Iris pigment epithelial cell (primary cell): ENCODE measurements around the gene CENPF.
"Not testable (repeated sequence)": the region's sequence is repeated elsewhere in the genome, so short reads cannot be mapped to it uniquely, and the experiment has no call there.

Experiments
- DNase-seq: peaks from one replicate; pipeline ENCODE4 v3.0.0-alpha.2; 2011; ENCODE audit warnings: low read depth

Gene CENPF

GRCh38 chr1:214658785-214659184 is 55.8 kb downstream of the CENPF start:
- peak; percentile 51 for DNase-seq

- no peak for DNase-seq
Observed at GRCh38 chr1:214660190-214660589, 57.2 kb downstream of the CENPF start.

GRCh38 chr1:214660900-214661299 is 57.9 kb downstream of the CENPF start:
- DNase-seq: peak; percentile 94

- no peak for DNase-seq
Observed at GRCh38 chr1:214662223-214662785, 59.3 kb downstream of the CENPF start.

- peak; percentile 67 for DNase-seq
Observed at GRCh38 chr1:214664651-214665433, 61.8 kb downstream of the CENPF start.

GRCh38 chr1:214665606-214666110 is 62.7 kb downstream of the CENPF start:
- peak; percentile 77 for DNase-seq

GRCh38 chr1:214666674-214667073 is 63.7 kb downstream of the CENPF start:
- no peak for DNase-seq

- DNase-seq: peak; percentile 79
Observed at GRCh38 chr1:214670098-214670497, 67.1 kb downstream of the CENPF start.

GRCh38 chr1:214673029-214673428 is 70.0 kb downstream of the CENPF start:
- not testable (repeated sequence) for DNase-seq

- DNase-seq: no peak
Observed at GRCh38 chr1:214673576-214673975, 70.6 kb downstream of the CENPF start.

GRCh38 chr1:214675524-214675923 is 72.5 kb downstream of the CENPF start:
- DNase-seq: not testable (repeated sequence)

GRCh38 chr1:214676747-214677146 is 73.8 kb downstream of the CENPF start:
- no peak for DNase-seq

GRCh38 chr1:214677945-214678344 is 75.0 kb downstream of the CENPF start:
- DNase-seq: no peak

- DNase-seq: peak; percentile 38
Observed at GRCh38 chr1:214678386-214678785, 75.4 kb downstream of the CENPF start.

GRCh38 chr1:214683621-214684020 is 80.6 kb downstream of the CENPF start:
- no peak for DNase-seq

GRCh38 chr1:214685906-214686305 is 82.9 kb downstream of the CENPF start:
- peak; percentile 46 for DNase-seq

GRCh38 chr1:214686497-214686896 is 83.5 kb downstream of the CENPF start:
- no peak for DNase-seq

GRCh38 chr1:214688891-214689290 is 85.9 kb downstream of the CENPF start:
- no peak for DNase-seq

- DNase-seq: no peak
Observed at GRCh38 chr1:214694769-214695168, 91.8 kb downstream of the CENPF start.

GRCh38 chr1:214698559-214698958 is 95.6 kb downstream of the CENPF start:
- no peak for DNase-seq

GRCh38 chr1:214700437-214700836 is 97.4 kb downstream of the CENPF start:
- DNase-seq: no peak

- DNase-seq: no peak
Observed at GRCh38 chr1:214702556-214702955, 99.6 kb downstream of the CENPF start.

- peak; percentile 99 for DNase-seq
Observed at GRCh38 chr1:214707306-214708087, 104.5 kb downstream of the CENPF start.
